A549 (cell line): ENCODE results near the gene SLC28A1. TPM values are rescaled to one million over a fixed set of nuclear protein-coding genes. Genes with fewer than 3 reads are reported as not detected.

Experiments used
- ATAC-seq, 2 experiments: fragments of 200-7000 bp in 1 of 2; fragments of >200 bp in 1 of 2; cut with Nextera tagmentation in 1 of 2; cut with Tn5 transposase in 1 of 2; 3 replicates each; pipeline versions ENCODE4 v1.8.0 to v1.9.1; 2018 to 2020; ENCODE audit warnings: mild to moderate bottlenecking in 1 of 2, moderate library complexity in 1 of 2
- CTCF ChIA-PET: fragments of 300-600 bp; sonication (Branson Sonifier 250); formaldehyde crosslinking; extraction: SDS; loops from one replicate; lab custom pipeline; 2021; ENCODE audit warnings: antibody characterized with exemption, inconsistent platforms; lab: Yijun Ruan, JAX
- POLR2A ChIA-PET: fragments of 350-600 bp; formaldehyde crosslinking; extraction: SDS; loops from one replicate; lab custom pipeline; 2021; ENCODE audit warnings: antibody characterized with exemption, inconsistent platforms; lab: Yijun Ruan, JAX
- DNase-seq, 2 experiments: peaks; one replicate each; pipeline versions ENCODE4 v3.0.0 to v3.0.0-alpha.2; 2011 to 2016; ENCODE audit warnings: low read depth in 1 of 2, low spot score in 1 of 2
- FAIRE-seq: peaks from 2 replicates; lab custom pipeline; 2011; peaks lifted over from hg19 to GRCh38; lab: Jason Lieb, UNC
- H3K27ac ChIP-seq, 2 experiments: fragments of >200 bp; sonication (Bioruptor Twin); formaldehyde crosslinking; 3 replicates each; pipeline ENCODE4 v1.5.1; 2016 to 2017
- H3K4me1 ChIP-seq: fragments of >200 bp; sonication (Bioruptor Twin); formaldehyde crosslinking; 3 replicates; pipeline ENCODE4 v1.6.1; 2016
- H3K4me2 ChIP-seq: fragments of >200 bp; sonication (Bioruptor Twin); formaldehyde crosslinking; 3 replicates; pipeline ENCODE4 v1.6.1; 2016
- H3K4me3 ChIP-seq: fragments of >200 bp; sonication (Bioruptor Twin); formaldehyde crosslinking; 3 replicates; pipeline ENCODE4 v1.5.1; 2016
- H3K9me3 ChIP-seq: fragments of >200 bp; sonication (Bioruptor Twin); formaldehyde crosslinking; 3 replicates; pipeline ENCODE4 v1.6.1; 2016
- CBX2 ChIP-seq: fragments of 200-600 bp; sonication (generic); IDR thresholded peaks from 2 replicates; pipeline ENCODE4 v1.6.1; 2016; ENCODE audit warnings: low read depth, mild to moderate bottlenecking, borderline replicate concordance
- CBX8 ChIP-seq: fragments of 200-600 bp; sonication (generic); IDR thresholded peaks from 2 replicates; pipeline ENCODE4 v1.6.1; 2016
- CEBPB ChIP-seq, 2 experiments: fragments of >200 bp in 1 of 2; sonication (Bioruptor Twin) in 1 of 2; formaldehyde crosslinking in 1 of 2; IDR thresholded peaks; 2 replicates each; pipeline ENCODE4 v1.6.1; 2012 to 2016
- CHD4 ChIP-seq: fragments of 200-600 bp; sonication (generic); IDR thresholded peaks from 2 replicates; pipeline ENCODE4 v1.6.1; 2016; ENCODE audit warnings: antibody characterized with exemption, mild to moderate bottlenecking, borderline replicate concordance
- EHMT2 ChIP-seq: fragments of 200-600 bp; sonication (generic); IDR thresholded peaks from 2 replicates; pipeline ENCODE4 v1.6.1; 2016; ENCODE audit warnings: antibody characterized with exemption, low read depth, mild to moderate bottlenecking, moderate library complexity
- EP300 ChIP-seq, 2 experiments: fragments of >200 bp; sonication (Bioruptor Twin); formaldehyde crosslinking; IDR thresholded peaks; 2 replicates in 1 of 2; 3 replicates in 1 of 2; pipeline ENCODE4 v1.6.1; 2016 to 2017
- ESRRA ChIP-seq: fragments of 150-350 bp; IDR thresholded peaks from 2 replicates; pipeline ENCODE4 v1.6.1; 2014; ENCODE audit warnings: mild to moderate bottlenecking, low read length, borderline replicate concordance
- HDAC2 ChIP-seq: fragments of 200-600 bp; sonication (generic); IDR thresholded peaks from 2 replicates; pipeline ENCODE4 v1.6.1; 2016
- HOXA7 ChIP-seq: fragments of 250-450 bp; sonication (Bioruptor Pico); IDR thresholded peaks from 2 replicates; pipeline ENCODE4 v1.5.0; 2020; ENCODE audit warnings: mild to moderate bottlenecking, moderate library complexity
- HOXB5 ChIP-seq: fragments of 250-450 bp; sonication (Bioruptor Pico); IDR thresholded peaks from 2 replicates; pipeline ENCODE4 v1.5.0; 2020; ENCODE audit warnings: mild to moderate bottlenecking, moderate library complexity
- JUNB ChIP-seq: fragments of >200 bp; sonication (Bioruptor Twin); formaldehyde crosslinking; IDR thresholded peaks from 2 replicates; pipeline ENCODE4 v1.6.1; 2016
- KDM5A ChIP-seq: fragments of 200-600 bp; sonication (generic); IDR thresholded peaks from 2 replicates; pipeline ENCODE4 v1.6.1; 2016; ENCODE audit warnings: antibody characterized with exemption, mild to moderate bottlenecking
- MAFK ChIP-seq: fragments of 450-650 bp; IDR thresholded peaks from 2 replicates; pipeline ENCODE4 v1.6.1; 2014; ENCODE audit not compliant: partially characterized antibody
- MAZ ChIP-seq: fragments of 150-350 bp; IDR thresholded peaks from 2 replicates; pipeline ENCODE4 v1.6.1; 2014; ENCODE audit warnings: antibody characterized with exemption, low read depth, low read length, borderline replicate concordance
- NFE2L2 ChIP-seq: fragments of 150-350 bp; conservative IDR thresholded peaks from 2 replicates; pipeline ENCODE4 v1.6.1; 2014; ENCODE audit warnings: low read length
- NPAS2 ChIP-seq: fragments of 250-450 bp; sonication (Bioruptor Pico); IDR thresholded peaks from 2 replicates; pipeline ENCODE4 v1.8.0; 2022; ENCODE audit warnings: mild to moderate bottlenecking, moderate library complexity, borderline replicate concordance
- NR3C1 ChIP-seq: fragments of >200 bp; sonication (Bioruptor Twin); formaldehyde crosslinking; IDR thresholded peaks from 3 replicates; pipeline ENCODE4 v1.6.1; 2017
- POLR2A ChIP-seq: IDR thresholded peaks from 2 replicates; pipeline ENCODE4 v1.6.1; 2012; ENCODE audit warnings: mild to moderate bottlenecking, low read length
- RCOR1 ChIP-seq: fragments of 150-350 bp; IDR thresholded peaks from 2 replicates; pipeline ENCODE4 v1.6.1; 2014; ENCODE audit warnings: antibody characterized with exemption, low read length, low read depth
- RNF2 ChIP-seq: fragments of 200-600 bp; sonication (generic); IDR thresholded peaks from 2 replicates; pipeline ENCODE4 v1.6.1; 2016; ENCODE audit warnings: low read depth, mild to moderate bottlenecking, antibody characterized with exemption, moderate library complexity, borderline replicate concordance
- SMC3 ChIP-seq: fragments of >200 bp; sonication (Bioruptor Twin); formaldehyde crosslinking; IDR thresholded peaks from 3 replicates; pipeline ENCODE4 v1.6.1; 2018; ENCODE audit warnings: inconsistent platforms
- ZFP36 ChIP-seq: fragments of 450-650 bp; IDR thresholded peaks from 2 replicates; pipeline ENCODE4 v1.6.1; 2014; ENCODE audit warnings: borderline replicate concordance; ENCODE audit not compliant: partially characterized antibody
- ZNF302 ChIP-seq: fragments of 250-450 bp; sonication (Bioruptor Pico); IDR thresholded peaks from 2 replicates; pipeline ENCODE4 v1.9.0; 2021; ENCODE audit warnings: inconsistent platforms, mild to moderate bottlenecking, moderate library complexity
- ZSCAN20 ChIP-seq: fragments of 250-450 bp; sonication (Bioruptor Pico); IDR thresholded peaks from 2 replicates; pipeline ENCODE4 v1.8.0; 2022; ENCODE audit warnings: mild to moderate bottlenecking, moderate library complexity
- WGBS: methylation state at CpG from one replicate; pipeline ENCODE4 v1.1.6; 2017; ENCODE audit errors: missing lambda C conversion rate; 5-methylcytosine and 5-hydroxymethylcytosine counted together
- polyA plus RNA-seq, 4 experiments: library from polyadenylated mRNA; depleted of rRNA in 3 of 4; stranded (reverse); fragments of >200 nt; fragmentation: RNase III in 1 of 4; extraction: RNeasy Plus Mini Kit Qiagen cat#74134 plus additional on column Dnase treatment in 1 of 4; gene quantifications; 2 replicates in 3 of 4; 3 replicates in 1 of 4; pipeline ENCODE4 v1.2.3, GENCODE V29; 2011 to 2017
- TF ChIP-seq, protein P1 (sequence below): fragments of >200 bp; sonication (Bioruptor Twin); formaldehyde crosslinking; IDR thresholded peaks from 3 replicates; pipeline ENCODE4 v1.6.1; 2016
- TF ChIP-seq, protein P2 (sequence below): fragments of >200 bp; sonication (Bioruptor Twin); formaldehyde crosslinking; IDR thresholded peaks from 2 replicates; pipeline ENCODE4 v1.6.1; 2016
- TF ChIP-seq, protein P3 (sequence below): IDR thresholded peaks from 2 replicates; pipeline ENCODE4 v1.6.1; 2012; ENCODE audit warnings: low read depth, borderline replicate concordance
- TF ChIP-seq, protein P4 (sequence below): fragments of 250-450 bp; sonication (Bioruptor Pico); IDR thresholded peaks from 2 replicates; pipeline ENCODE4 v1.5.0; 2021; ENCODE audit warnings: mild to moderate bottlenecking, moderate library complexity, borderline replicate concordance
- TF ChIP-seq, protein P5 (sequence below): fragments of 450-650 bp; IDR thresholded peaks from 2 replicates; pipeline ENCODE4 v1.6.1; 2014; ENCODE audit warnings: antibody characterized with exemption
- TF ChIP-seq, protein P6 (sequence below): fragments of 150-350 bp; IDR thresholded peaks from 2 replicates; pipeline ENCODE4 v1.6.1; 2014; ENCODE audit warnings: low read depth, mild to moderate bottlenecking, low read length
- TF ChIP-seq, protein P7 (sequence below): IDR thresholded peaks from 2 replicates; pipeline ENCODE4 v1.6.1; 2012

SLC28A1 gene
- polyA plus RNA-seq, 2 of the 4 experiments (the other 2 are of a cell fraction), result 0.06 to 0.13 TPM

DNA sequence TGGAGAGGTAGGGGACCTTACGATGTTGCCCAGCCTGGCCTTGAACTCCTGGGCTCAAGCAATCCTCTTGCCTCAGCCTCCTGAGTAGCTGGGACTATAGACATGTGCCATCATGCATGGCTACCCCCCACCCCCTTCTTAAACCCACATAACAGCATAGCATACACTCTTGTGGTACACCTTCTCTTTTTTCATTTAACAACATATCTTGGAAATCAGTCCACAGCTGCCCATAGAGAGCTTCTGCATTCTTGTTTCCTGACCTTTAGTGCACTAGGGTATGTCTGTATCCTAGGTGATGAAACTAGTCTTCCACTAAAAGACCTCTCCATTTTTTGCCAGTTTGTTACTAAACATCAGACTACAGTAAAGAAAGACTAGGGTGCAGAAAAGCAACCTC lies 33.0 kb downstream of the SLC28A1 start:
- POLR2A ChIA-PET, result no interaction called here
- no peak overlapping the region for H3K4me2 ChIP-seq
- no peak for TF ChIP-seq ESRRA
- TF ChIP-seq NPAS2 (CRISPR knock-in tag), result no peak
- TF ChIP-seq, protein P1, sequence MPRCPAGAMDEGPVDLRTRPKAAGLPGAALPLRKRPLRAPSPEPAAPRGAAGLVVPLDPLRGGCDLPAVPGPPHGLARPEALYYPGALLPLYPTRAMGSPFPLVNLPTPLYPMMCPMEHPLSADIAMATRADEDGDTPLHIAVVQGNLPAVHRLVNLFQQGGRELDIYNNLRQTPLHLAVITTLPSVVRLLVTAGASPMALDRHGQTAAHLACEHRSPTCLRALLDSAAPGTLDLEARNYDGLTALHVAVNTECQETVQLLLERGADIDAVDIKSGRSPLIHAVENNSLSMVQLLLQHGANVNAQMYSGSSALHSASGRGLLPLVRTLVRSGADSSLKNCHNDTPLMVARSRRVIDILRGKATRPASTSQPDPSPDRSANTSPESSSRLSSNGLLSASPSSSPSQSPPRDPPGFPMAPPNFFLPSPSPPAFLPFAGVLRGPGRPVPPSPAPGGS, result no peak
- TF ChIP-seq NR3C1, result no peak
- TF ChIP-seq, protein P2, sequence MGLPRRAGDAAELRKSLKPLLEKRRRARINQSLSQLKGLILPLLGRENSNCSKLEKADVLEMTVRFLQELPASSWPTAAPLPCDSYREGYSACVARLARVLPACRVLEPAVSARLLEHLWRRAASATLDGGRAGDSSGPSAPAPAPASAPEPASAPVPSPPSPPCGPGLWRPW, result no peak
- TF ChIP-seq JUNB, result no peak
- no peak for TF ChIP-seq RCOR1
- no peak for TF ChIP-seq RNF2
- TF ChIP-seq EP300 (IDR thresholded peaks at IDR 0.05), result no peak
- no peak for TF ChIP-seq HOXB5
- TF ChIP-seq EHMT2, result no peak
- TF ChIP-seq, protein P3, sequence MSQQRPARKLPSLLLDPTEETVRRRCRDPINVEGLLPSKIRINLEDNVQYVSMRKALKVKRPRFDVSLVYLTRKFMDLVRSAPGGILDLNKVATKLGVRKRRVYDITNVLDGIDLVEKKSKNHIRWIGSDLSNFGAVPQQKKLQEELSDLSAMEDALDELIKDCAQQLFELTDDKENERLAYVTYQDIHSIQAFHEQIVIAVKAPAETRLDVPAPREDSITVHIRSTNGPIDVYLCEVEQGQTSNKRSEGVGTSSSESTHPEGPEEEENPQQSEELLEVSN, result no peak
- TF ChIP-seq MAZ, result no peak
- TF ChIP-seq ZNF302, result no peak
- TF ChIP-seq, protein P4, sequence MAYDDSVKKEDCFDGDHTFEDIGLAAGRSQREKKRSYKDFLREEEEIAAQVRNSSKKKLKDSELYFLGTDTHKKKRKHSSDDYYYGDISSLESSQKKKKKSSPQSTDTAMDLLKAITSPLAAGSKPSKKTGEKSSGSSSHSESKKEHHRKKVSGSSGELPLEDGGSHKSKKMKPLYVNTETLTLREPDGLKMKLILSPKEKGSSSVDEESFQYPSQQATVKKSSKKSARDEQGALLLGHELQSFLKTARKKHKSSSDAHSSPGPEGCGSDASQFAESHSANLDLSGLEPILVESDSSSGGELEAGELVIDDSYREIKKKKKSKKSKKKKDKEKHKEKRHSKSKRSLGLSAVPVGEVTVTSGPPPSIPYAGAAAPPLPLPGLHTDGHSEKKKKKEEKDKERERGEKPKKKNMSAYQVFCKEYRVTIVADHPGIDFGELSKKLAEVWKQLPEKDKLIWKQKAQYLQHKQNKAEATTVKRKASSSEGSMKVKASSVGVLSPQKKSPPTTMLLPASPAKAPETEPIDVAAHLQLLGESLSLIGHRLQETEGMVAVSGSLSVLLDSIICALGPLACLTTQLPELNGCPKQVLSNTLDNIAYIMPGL (CRISPR knock-in tag), result no peak
- TF ChIP-seq CEBPB (IDR thresholded peaks at IDR 0.05), result no peak
- no peak for TF ChIP-seq POLR2A
- TF ChIP-seq, protein P5, sequence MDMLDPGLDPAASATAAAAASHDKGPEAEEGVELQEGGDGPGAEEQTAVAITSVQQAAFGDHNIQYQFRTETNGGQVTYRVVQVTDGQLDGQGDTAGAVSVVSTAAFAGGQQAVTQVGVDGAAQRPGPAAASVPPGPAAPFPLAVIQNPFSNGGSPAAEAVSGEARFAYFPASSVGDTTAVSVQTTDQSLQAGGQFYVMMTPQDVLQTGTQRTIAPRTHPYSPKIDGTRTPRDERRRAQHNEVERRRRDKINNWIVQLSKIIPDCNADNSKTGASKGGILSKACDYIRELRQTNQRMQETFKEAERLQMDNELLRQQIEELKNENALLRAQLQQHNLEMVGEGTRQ, result no peak
- WGBS, result 80% methylated on average over 1 of the region's 1 CpG
- CTCF ChIA-PET, result interaction anchor here (1.2 to 13.2 kb wide), 2 partner anchors 8 to 263 kb away, joined by 4 to 137 read pairs; partner anchors contain the start of gene WDR73
- DNase-seq (no peak), FAIRE-seq (no peak), ATAC-seq (no peak)
- H3K4me1 ChIP-seq, result peaks cover 52% of the 10 kb centered on the region
- H3K27ac ChIP-seq, result peak overlapping the region; percentile 51 to 88; a peak in 5 of 6 replicates
- H3K9me3 ChIP-seq, result peaks cover 8% of the 10 kb centered on the region; the same call in 2 of the 3 replicates
- H3K4me3 ChIP-seq, result no peak overlapping the region

DNA sequence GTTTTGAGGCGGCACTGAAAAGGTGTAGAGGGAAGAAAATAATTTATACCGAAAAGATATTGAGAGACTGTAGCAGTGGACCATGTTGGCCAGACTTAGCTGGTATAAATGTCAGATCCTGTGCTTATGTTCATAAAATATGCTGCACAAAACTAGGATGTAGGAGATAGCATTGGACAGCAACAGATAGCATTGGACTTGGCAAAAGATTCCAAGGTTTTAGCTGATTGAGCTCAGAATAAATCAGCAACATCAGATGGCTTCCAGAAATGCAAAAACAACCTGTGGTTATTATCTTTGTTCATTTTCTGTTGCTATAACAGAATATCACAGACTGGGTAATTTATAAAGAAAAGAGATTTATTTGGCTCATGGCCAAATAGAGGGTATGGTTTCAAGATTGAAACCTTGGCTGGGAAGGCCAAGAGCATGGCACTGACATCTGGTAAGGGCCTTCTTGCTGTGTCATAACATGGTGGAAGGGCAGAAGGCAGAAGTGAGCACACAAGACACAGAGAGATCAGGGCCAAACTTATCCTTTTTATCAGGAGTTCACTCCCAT lies 34.7 kb downstream of the SLC28A1 start:
- Histone ChIP-seq H3K4me3 (no peak overlapping the region), H3K27ac (peak overlapping the region; percentile 12 to 88; a peak in 4 of 6 replicates), H3K4me1 (peaks cover 39% of the 10 kb centered on the region), H3K9me3 (no peaks in the 10 kb centered on the region; the same call in 2 of the 3 replicates), H3K4me2 (no peak overlapping the region)
- ATAC-seq, result no peak
- 97% methylated on average over 2 of the region's 2 CpGs for WGBS
- no peak for DNase-seq
- TF ChIP-seq CBX2 (no peak), SMC3 (no peak), ZFP36 (no peak), CHD4 (no peak), CBX8 (no peak), ZNF302 (no peak), MAFK (no peak), KDM5A (no peak), HOXB5 (no peak), ZSCAN20 (CRISPR knock-in tag) (no peak), HDAC2 (no peak), HOXA7 (CRISPR knock-in tag) (no peak), NFE2L2 (no peak), RCOR1 (no peak)
- TF ChIP-seq, protein P6, sequence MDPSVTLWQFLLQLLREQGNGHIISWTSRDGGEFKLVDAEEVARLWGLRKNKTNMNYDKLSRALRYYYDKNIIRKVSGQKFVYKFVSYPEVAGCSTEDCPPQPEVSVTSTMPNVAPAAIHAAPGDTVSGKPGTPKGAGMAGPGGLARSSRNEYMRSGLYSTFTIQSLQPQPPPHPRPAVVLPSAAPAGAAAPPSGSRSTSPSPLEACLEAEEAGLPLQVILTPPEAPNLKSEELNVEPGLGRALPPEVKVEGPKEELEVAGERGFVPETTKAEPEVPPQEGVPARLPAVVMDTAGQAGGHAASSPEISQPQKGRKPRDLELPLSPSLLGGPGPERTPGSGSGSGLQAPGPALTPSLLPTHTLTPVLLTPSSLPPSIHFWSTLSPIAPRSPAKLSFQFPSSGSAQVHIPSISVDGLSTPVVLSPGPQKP, result no peak
- TF ChIP-seq, protein P7, sequence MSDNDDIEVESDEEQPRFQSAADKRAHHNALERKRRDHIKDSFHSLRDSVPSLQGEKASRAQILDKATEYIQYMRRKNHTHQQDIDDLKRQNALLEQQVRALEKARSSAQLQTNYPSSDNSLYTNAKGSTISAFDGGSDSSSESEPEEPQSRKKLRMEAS, result no peak
- TF ChIP-seq, protein P5, result no peak
- no peak for FAIRE-seq
- POLR2A ChIA-PET, result no interaction called here
- CTCF ChIA-PET, result interaction anchor here (0.9 to 13.2 kb wide), 7 partner anchors 6 to 332 kb away, joined by 3 to 137 read pairs (median 4); no protein-coding TSS in a partner anchor
